Left ventricle myocardium inferior (tissue), 1 donor: ENCODE data around the gene SRSF6. TPM values are rescaled to one million over a fixed set of nuclear protein-coding genes. Genes with fewer than 3 reads are reported as not detected.
"Not testable (repeated sequence)": the region's sequence is repeated elsewhere in the genome, so short reads cannot be mapped to it uniquely, and the experiment has no call there.

ENCODE experiments used
- DNase-seq: peaks from one replicate; pipeline ENCODE4 v3.0.0-alpha.2; 2020
- H3K27ac ChIP-seq: fragments of 200-600 bp; replicated peaks from 2 replicates; pipeline ENCODE4 v1.8.0; 2021
- H3K27me3 ChIP-seq: fragments of 200-600 bp; 2 replicates; pipeline ENCODE4 v1.8.0; 2021; ENCODE audit warnings: low read depth
- H3K36me3 ChIP-seq: fragments of 200-600 bp; 2 replicates; pipeline ENCODE4 v1.8.0; 2021
- H3K4me1 ChIP-seq: fragments of 200-600 bp; 2 replicates; pipeline ENCODE4 v1.8.0; 2021
- H3K4me3 ChIP-seq: fragments of 200-600 bp; 2 replicates; pipeline ENCODE4 v1.8.0; 2021; ENCODE audit warnings: mild to moderate bottlenecking, moderate library complexity
- H3K9me3 ChIP-seq: fragments of 200-600 bp; replicated peaks from 2 replicates; pipeline ENCODE4 v1.8.0; 2021
- CTCF ChIP-seq: fragments of 200-600 bp; IDR thresholded peaks from 2 replicates; pipeline ENCODE4 v1.8.0; 2021; ENCODE audit warnings: antibody characterized with exemption, mild to moderate bottlenecking, borderline replicate concordance
- intact Hi-C: fragments of 100-400 bp; cut with micrococcal nuclease; formaldehyde crosslinking; loops from one replicate; pipeline ENCODE4 v1.11.0; 2022
- total RNA-seq: library from RNA; stranded (reverse); fragmentation: NEBNext Ultra II Directional; extraction: Animal tissue kit (Norgen Biotek cat#: 25700); gene quantifications from one replicate; pipeline ENCODE4 v1.2.1, GENCODE V29; 2021
- donor health status: DM: no; HTN: yes; CAD: no; lungs with severe emphysema.

Gene SRSF6
- total RNA-seq, 1 donor from 2014 or later: 58.7 TPM

- no peaks in the 10 kb centered on the region for H3K36me3 ChIP-seq
- no peak for TF ChIP-seq CTCF
- peaks cover 27% of the 10 kb centered on the region for H3K27me3 ChIP-seq
- H3K27ac ChIP-seq: no peak overlapping the region
- H3K4me3 ChIP-seq: no peak overlapping the region
- intact Hi-C loops: no loop called here
- no peak for DNase-seq
- H3K4me1 ChIP-seq: no peaks in the 10 kb centered on the region
- H3K9me3 ChIP-seq: peaks cover 54% of the 10 kb centered on the region
These were observed 37.5 kb upstream of the SRSF6 start for GRCh38 chr20:43420192-43420591.

DNA sequence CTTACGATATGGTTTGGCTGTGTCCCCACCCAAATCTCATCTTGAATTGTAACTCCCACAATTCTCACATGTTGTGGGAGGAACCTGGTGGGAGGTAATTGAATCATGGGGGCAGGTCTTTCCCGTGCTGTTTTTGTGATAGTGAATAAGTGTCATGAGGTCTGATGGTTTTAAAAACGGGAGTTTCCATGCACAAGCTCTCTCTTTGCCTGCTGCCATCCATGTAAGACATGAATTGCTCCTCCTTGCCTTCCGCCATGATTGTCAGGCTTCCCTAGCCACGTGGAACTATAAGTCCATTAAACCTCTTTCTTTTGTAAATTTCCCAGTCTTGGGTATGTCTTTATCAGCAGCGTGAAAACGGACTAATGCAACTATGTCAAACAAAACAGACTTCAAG, 36.8 kb upstream of the SRSF6 start:
- DNase-seq, H3K27ac ChIP-seq, H3K4me1 ChIP-seq, intact Hi-C loops, H3K36me3 ChIP-seq, H3K4me3 ChIP-seq: not testable (repeated sequence)
- Histone ChIP-seq H3K9me3 (peaks cover 54% of the 10 kb centered on the region), H3K27me3 (peaks cover 27% of the 10 kb centered on the region)

DNA sequence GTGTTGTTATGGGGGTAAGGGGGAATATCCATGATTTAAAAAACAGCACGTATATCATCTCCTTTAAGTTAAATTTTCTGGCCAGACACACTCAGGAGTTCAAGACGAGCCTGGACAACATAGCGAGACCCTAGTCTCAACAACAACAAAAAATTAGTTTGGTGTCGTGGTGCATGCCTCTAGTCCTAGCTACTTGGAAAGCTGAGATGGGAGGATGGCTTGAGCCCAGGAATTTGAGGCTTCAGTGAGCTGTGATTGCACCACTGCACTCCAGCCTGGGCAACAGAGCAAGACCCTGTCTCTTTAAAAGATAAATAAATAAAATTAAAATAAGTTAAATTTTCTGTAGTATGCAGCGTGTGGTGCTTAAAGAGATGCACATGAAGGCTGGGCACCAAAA, 31.5 kb upstream of the SRSF6 start:
- peaks cover 8% of the 10 kb centered on the region for H3K9me3 ChIP-seq
- H3K4me1 ChIP-seq: no peaks in the 10 kb centered on the region
- H3K36me3 ChIP-seq: no peaks in the 10 kb centered on the region
- H3K27ac ChIP-seq: no peak overlapping the region
- peaks cover 56% of the 10 kb centered on the region for H3K27me3 ChIP-seq
- no peak for TF ChIP-seq CTCF
- no peak for DNase-seq
- H3K4me3 ChIP-seq: no peak overlapping the region
- intact Hi-C loops: no loop called here

DNA sequence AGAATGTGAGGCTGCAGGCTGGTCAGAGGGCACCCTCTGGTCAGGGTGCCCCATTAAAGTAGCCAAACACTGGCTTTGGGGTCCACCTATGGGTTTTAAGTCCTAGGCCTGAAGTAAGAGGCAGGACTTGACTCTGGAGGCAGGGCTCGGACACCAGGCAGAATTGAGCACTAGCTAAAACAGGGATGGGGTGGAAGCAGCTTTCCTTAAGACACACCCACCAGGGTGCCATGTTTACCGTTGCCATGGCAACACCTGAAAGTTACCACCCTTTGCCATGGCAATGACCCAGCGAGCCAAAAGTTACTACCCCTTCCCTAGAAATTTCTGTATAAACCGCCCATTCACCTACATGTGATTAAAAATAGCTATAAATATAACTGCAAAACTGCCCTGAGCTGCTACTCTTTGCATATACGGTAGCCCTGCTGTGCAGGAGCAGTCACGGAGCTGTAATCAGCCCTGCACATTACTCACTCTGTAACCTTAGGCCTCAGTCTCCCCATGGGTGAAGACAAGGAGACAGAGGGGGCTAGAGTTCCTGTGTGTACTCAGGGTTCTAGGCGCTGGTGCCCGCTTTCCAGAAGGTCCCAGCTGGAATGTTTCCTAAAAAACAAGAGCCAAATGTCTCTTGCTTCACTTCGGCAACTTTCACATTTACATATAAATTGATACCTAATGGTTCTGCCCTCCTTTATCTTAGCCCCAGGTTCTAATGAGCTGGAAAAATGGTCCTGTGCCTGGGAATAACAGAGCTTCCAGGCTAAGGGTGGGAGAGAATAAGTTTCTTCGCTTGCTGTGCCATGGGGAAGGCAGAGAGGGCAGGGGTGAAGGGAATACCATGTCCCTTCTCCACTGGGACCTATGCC, 27.2 kb upstream of the SRSF6 start:
- no peaks in the 10 kb centered on the region for H3K9me3 ChIP-seq
- no peak for TF ChIP-seq CTCF
- no peak for DNase-seq
- no peaks in the 10 kb centered on the region for H3K4me1 ChIP-seq
- intact Hi-C loops: no loop called here
- no peak overlapping the region for H3K4me3 ChIP-seq
- peaks cover 60% of the 10 kb centered on the region for H3K27me3 ChIP-seq
- no peaks in the 10 kb centered on the region for H3K36me3 ChIP-seq
- H3K27ac ChIP-seq: no peak overlapping the region

DNA sequence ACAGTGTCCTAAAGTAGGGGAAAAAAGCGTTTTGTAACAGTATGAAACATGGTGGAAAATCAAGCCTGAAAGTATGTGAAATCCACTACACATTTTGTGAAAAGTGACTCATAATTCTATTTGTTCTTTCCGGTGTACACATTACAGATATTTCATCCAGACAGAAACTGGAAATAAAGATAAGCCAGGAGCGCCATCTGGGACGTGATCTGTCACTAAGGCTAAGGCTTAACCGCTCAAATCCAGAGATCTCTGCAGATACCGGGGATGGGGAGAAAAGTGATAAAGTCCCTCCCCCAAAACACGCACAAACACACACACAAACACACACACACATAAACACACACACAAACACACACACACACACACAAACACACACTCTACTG, 26.6 kb upstream of the SRSF6 start:
- intact Hi-C loops: no loop called here
- H3K9me3 ChIP-seq: no peaks in the 10 kb centered on the region
- no peak for TF ChIP-seq CTCF

DNA sequence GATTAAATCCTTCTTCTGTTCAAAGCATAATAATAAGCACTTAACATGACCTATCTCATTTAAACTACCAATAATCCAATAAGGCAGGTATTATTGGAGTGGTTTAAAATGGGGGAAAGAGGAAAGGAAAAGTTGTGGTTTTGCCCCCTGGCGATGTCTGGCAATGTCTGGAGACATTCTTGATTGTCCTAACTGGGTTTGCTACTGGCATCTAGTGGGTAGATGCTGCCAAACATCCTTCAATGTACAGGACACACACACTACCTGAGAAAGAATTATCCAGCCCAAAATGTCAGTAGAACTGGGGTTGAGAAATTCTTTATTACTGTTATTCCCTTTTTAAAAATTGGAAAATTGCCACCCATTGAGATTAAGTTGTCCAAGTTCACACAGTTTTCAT, 25.2 kb upstream of the SRSF6 start:
- H3K27ac ChIP-seq: no peak overlapping the region
- TF ChIP-seq CTCF: no peak
- no peaks in the 10 kb centered on the region for H3K9me3 ChIP-seq
- H3K4me3 ChIP-seq: no peak overlapping the region
- peaks cover 76% of the 10 kb centered on the region for H3K27me3 ChIP-seq
- DNase-seq: no peak
- H3K36me3 ChIP-seq: no peaks in the 10 kb centered on the region
- intact Hi-C loops: no loop called here
- no peaks in the 10 kb centered on the region for H3K4me1 ChIP-seq

More for the DNA sequence above, 26.6 kb upstream of the SRSF6 start:
- DNase-seq: no peak
- Histone ChIP-seq H3K4me1 (no peaks in the 10 kb centered on the region), H3K27ac (no peak overlapping the region), H3K27me3 (peaks cover 66% of the 10 kb centered on the region), H3K36me3 (no peaks in the 10 kb centered on the region), H3K4me3 (no peak overlapping the region)
